CD4-positive, alpha-beta memory T cell (primary cell): Measurements from ENCODE around the gene FAM20C. TPM values are rescaled to one million over a fixed set of nuclear protein-coding genes. Genes with fewer than 3 reads are reported as not detected.

Source experiments
- CTCF ChIA-PET: fragments of 350-600 bp; sonication (Branson Sonifier 250); formaldehyde crosslinking; loops from one replicate; lab custom pipeline; 2021; ENCODE audit warnings: inconsistent platforms; ENCODE audit not compliant: partially characterized antibody; lab: Charles Lee
- POLR2A ChIA-PET: fragments of 350-600 bp; sonication (Branson Sonifier 250); formaldehyde crosslinking; loops from one replicate; lab custom pipeline; 2021; ENCODE audit not compliant: partially characterized antibody; lab: Charles Lee
- DNase-seq, 5 donors: peaks; one replicate each; pipeline versions ENCODE4 v3.0.0 to v3.0.0-alpha.2; 2020 to 2022; ENCODE audit warnings: mixed read lengths in 1 of 5
- H3K27ac ChIP-seq: one replicate; pipeline ENCODE4 v1.7.0; 2013; ENCODE audit warnings: low read depth, low read length
- H3K27me3 ChIP-seq: 2 replicates; pipeline ENCODE4 v1.7.0; 2013; ENCODE audit warnings: mild to moderate bottlenecking, low read length, moderate library complexity; ENCODE audit not compliant: insufficient read depth
- H3K36me3 ChIP-seq: 2 replicates; pipeline ENCODE4 v1.7.0; 2013; ENCODE audit warnings: mild to moderate bottlenecking, low read length, moderate library complexity; ENCODE audit not compliant: insufficient read depth
- H3K4me1 ChIP-seq: 2 replicates; pipeline ENCODE4 v1.7.0; 2013; ENCODE audit warnings: mild to moderate bottlenecking, low read length, moderate library complexity; ENCODE audit not compliant: insufficient read depth
- H3K4me3 ChIP-seq, 2 donors: one replicate each; pipeline ENCODE4 v1.7.0; 2013; ENCODE audit warnings: low read length in 2 of 2, mild to moderate bottlenecking in 1 of 2
- H3K9me3 ChIP-seq, 2 donors: one replicate each; pipeline ENCODE4 v1.7.0; 2013; ENCODE audit warnings: low read length in 2 of 2, control low read depth in 1 of 2; ENCODE audit not compliant: control insufficient read depth in 1 of 2
- H3K27ac Mint-ChIP-seq, 7 donors: one replicate each; pipeline ENCODE4 v1.8.0; 2020 to 2021; ENCODE audit warnings: mixed read lengths in 7 of 7, mild to moderate bottlenecking in 6 of 7, inconsistent platforms in 3 of 7, moderate library complexity in 3 of 7
- H3K27me3 Mint-ChIP-seq, 2 donors: one replicate each; pipeline ENCODE4 v1.8.0; 2020 to 2021; ENCODE audit warnings: mixed read lengths in 2 of 2
- H3K36me3 Mint-ChIP-seq, 2 donors: one replicate each; pipeline ENCODE4 v1.8.0; 2020 to 2021; ENCODE audit warnings: mixed read lengths in 2 of 2, inconsistent platforms in 1 of 2, mild to moderate bottlenecking in 1 of 2
- H3K4me1 Mint-ChIP-seq, 4 donors: one replicate each; pipeline ENCODE4 v1.8.0; 2020 to 2021; ENCODE audit warnings: mixed read lengths in 4 of 4, mild to moderate bottlenecking in 1 of 4
- H3K4me3 Mint-ChIP-seq, 8 donors: one replicate each; pipeline ENCODE4 v1.8.0; 2020 to 2021; ENCODE audit warnings: mixed read lengths in 8 of 8, mild to moderate bottlenecking in 7 of 8, moderate library complexity in 6 of 8, inconsistent platforms in 3 of 8
- H3K9me3 Mint-ChIP-seq, 8 donors: one replicate each; pipeline ENCODE4 v1.8.0; 2020 to 2021; ENCODE audit warnings: mixed read lengths in 8 of 8, mild to moderate bottlenecking in 5 of 8, inconsistent platforms in 3 of 8, moderate library complexity in 1 of 8
- intact Hi-C: fragments of 100-400 bp; cut with micrococcal nuclease; formaldehyde crosslinking; loops from one replicate; pipeline ENCODE4 v1.15.1; 2023
- polyA plus RNA-seq, 2 donors: library from polyadenylated mRNA; unstranded; fragments of 300-500 nt; fragmentation: Illumina TruSeq; gene quantifications; one replicate each; pipeline ENCODE4 v1.2.3, GENCODE V29; 2021
- total RNA-seq, 2 experiments: library from RNA; stranded (reverse); gene quantifications; one replicate each; pipeline ENCODE4 v1.2.3, GENCODE V29; 2021

The FAM20C gene
- total and polyA plus RNA-seq, 4 experiments from 2014 or later = 4.7 to 7.8 TPM; not detected in 2

DNA sequence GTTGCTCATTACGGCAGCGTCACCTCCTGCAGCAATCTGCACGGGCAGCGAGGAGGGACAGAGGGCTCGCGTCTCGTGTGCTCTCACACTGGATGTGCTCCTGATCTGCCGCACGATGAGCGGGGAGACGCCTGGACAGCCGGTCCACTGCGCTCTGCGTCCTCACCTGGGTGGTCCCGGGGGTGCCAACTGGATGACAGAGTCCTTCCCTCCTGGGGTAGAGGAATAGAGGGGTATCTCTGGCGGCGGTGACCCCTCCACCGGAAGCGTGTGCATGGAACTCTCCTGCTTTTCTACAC lies 3.4 kb downstream of the FAM20C start:
- no peaks in the 10 kb centered on the region for H3K9me3 Mint-ChIP-seq
- H3K4me3 Mint-ChIP-seq = peak overlapping the region in 1 of 8 donors; percentile 73
- H3K36me3 ChIP-seq = no peaks in the 10 kb centered on the region
- peaks cover 6% of the 10 kb centered on the region for H3K27me3 ChIP-seq
- no peak overlapping the region for H3K27ac Mint-ChIP-seq
- H3K4me3 ChIP-seq = no peak overlapping the region
- no peaks in the 10 kb centered on the region for H3K9me3 ChIP-seq
- H3K27me3 Mint-ChIP-seq = peaks cover 27 to 31% of the 10 kb centered on the region in 2 donors
- no peak for DNase-seq
- no peaks in the 10 kb centered on the region for H3K36me3 Mint-ChIP-seq
- POLR2A ChIA-PET = no interaction called here
- H3K4me1 Mint-ChIP-seq = peaks cover 3 to 5% (median 4%) of the 10 kb centered on the region in 4 donors
- H3K27ac ChIP-seq = no peak overlapping the region
- intact Hi-C loops = no loop called here
- CTCF ChIA-PET = no interaction called here
- peaks cover 6% of the 10 kb centered on the region for H3K4me1 ChIP-seq

DNA sequence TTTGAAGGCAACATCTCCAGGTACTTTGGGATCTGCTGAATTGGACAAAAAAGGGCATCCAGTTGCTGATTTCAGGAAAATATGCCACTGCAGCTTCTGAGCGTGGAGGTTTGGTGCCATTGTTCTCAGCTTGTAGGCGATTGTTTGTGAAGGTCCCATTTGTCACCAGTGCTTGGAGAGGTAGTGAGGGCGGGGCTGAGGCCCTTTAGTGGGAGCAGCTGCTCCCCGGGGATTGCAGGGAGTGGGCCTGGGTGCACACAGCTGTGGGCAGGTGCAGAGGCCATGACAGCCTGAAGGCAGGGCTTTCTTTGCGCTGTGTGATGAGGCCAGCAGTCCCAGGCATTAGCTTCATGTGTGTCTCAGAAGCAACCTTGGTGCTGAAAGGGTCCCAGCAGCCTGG lies 3.9 kb downstream of the FAM20C start:
- Mint-ChIP-seq H3K4me3 (no peak overlapping the region), H3K9me3 (no peaks in the 10 kb centered on the region), H3K36me3 (no peaks in the 10 kb centered on the region), H3K4me1 (peaks cover 3 to 5% (median 4%) of the 10 kb centered on the region in 4 donors), H3K27me3 (peaks cover 22 to 27% of the 10 kb centered on the region in 2 donors), H3K27ac (no peak overlapping the region)
- CTCF ChIA-PET = no interaction called here
- H3K4me1 ChIP-seq = peaks cover 4% of the 10 kb centered on the region
- H3K36me3 ChIP-seq = no peaks in the 10 kb centered on the region
- no peak overlapping the region for H3K4me3 ChIP-seq
- POLR2A ChIA-PET = no interaction called here
- H3K27me3 ChIP-seq = peaks cover 2% of the 10 kb centered on the region
- intact Hi-C loops = no loop called here
- H3K9me3 ChIP-seq = no peaks in the 10 kb centered on the region
- H3K27ac ChIP-seq = no peak overlapping the region
- DNase-seq = no peak

DNA sequence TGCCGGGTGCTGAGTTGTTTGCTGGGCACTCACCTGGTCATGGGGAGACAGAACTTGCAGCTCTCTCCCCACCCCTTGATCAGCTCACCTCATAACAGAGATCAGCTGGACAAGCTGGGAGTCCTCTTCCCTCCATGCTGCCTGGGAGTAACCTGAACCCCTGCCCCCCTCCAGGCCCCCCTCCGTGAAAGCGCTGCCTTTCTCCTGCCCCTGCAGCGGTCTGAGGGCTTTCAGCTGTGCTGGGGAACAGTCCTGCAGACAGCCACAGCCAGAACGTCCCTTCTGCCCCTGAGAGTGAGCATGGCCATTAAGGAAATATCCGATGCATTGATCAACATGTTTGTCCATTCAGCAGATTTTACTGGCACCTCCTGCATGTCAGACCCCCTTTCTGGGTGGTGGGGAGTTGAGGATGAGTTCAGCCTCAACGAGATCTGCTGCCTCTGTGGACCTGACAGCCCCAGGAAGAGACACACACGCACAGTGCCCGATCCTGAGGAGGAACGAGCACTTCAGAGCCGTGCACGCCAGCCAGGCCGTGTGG lies 4.5 kb downstream of the FAM20C start:
- ChIA-PET CTCF (no interaction called here), POLR2A (no interaction called here)
- Mint-ChIP-seq H3K4me3 (no peak overlapping the region), H3K27me3 (peaks cover 20 to 23% of the 10 kb centered on the region in 2 donors), H3K4me1 (no peaks in the 10 kb centered on the region), H3K36me3 (no peaks in the 10 kb centered on the region), H3K27ac (no peak overlapping the region), H3K9me3 (no peaks in the 10 kb centered on the region)
- H3K27ac ChIP-seq = no peak overlapping the region
- no peaks in the 10 kb centered on the region for H3K9me3 ChIP-seq
- no peak overlapping the region for H3K4me3 ChIP-seq
- DNase-seq = no peak
- no peaks in the 10 kb centered on the region for H3K27me3 ChIP-seq
- intact Hi-C loops = no loop called here
- H3K4me1 ChIP-seq = no peaks in the 10 kb centered on the region
- H3K36me3 ChIP-seq = no peaks in the 10 kb centered on the region

- Histone ChIP-seq H3K27me3 (no peaks in the 10 kb centered on the region), H3K36me3 (no peaks in the 10 kb centered on the region), H3K27ac (no peak overlapping the region), H3K9me3 (no peaks in the 10 kb centered on the region), H3K4me1 (no peaks in the 10 kb centered on the region), H3K4me3 (no peak overlapping the region)
- intact Hi-C loops = no loop called here
- Mint-ChIP-seq H3K4me1 (no peaks in the 10 kb centered on the region), H3K27me3 (peaks cover 20 to 23% of the 10 kb centered on the region in 2 donors), H3K36me3 (no peaks in the 10 kb centered on the region), H3K9me3 (no peaks in the 10 kb centered on the region), H3K4me3 (no peak overlapping the region), H3K27ac (no peak overlapping the region)
- ChIA-PET CTCF (no interaction called here), POLR2A (no interaction called here)
- DNase-seq = no peak
Measured at GRCh38 chr7:197413-198335, 5.3 kb downstream of the FAM20C start.

DNA sequence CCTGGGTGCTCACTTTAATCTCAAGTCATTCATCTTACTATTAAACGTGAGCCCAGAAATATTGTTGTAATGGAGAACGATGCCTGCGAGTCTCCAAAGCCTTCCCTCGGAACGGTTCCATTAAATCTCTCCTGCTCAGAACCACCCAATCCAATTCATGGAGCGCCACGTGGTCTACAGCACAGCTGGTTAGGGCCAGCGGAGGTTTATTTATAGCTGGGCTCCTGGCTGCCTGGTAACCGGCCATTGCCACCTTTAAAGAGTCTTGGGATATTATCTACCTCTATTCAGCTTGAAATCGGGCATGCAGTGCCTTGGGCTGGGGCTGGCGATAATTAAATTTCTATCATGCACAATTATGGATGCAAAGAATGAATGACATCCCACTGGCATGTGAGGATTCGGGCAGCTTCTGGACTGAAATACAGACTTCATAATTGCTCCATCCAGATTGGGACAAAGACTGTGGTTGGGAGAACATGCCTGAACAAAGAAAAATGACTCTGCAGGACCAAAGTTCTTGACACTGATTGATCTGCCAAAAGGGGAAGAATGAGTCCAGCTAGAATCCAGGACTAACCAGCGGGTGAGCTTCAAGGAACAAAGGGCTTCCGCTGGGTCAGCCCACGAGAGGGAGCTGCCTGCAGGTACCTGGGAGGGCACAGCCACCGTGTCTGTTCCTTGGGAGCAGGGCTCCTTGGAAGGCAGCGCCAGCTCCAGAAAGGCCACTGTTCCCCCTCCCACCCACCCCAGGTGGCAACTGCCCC lies 7.3 kb downstream of the FAM20C start:
- no peaks in the 10 kb centered on the region for H3K4me1 ChIP-seq
- CTCF ChIA-PET = no interaction called here
- Mint-ChIP-seq H3K27me3 (peaks cover 14 to 17% of the 10 kb centered on the region in 2 donors), H3K27ac (no peak overlapping the region), H3K9me3 (peaks cover 0 to 1% (median 0%) of the 10 kb centered on the region in 8 donors), H3K36me3 (no peaks in the 10 kb centered on the region), H3K4me3 (no peak overlapping the region), H3K4me1 (no peaks in the 10 kb centered on the region)
- no peaks in the 10 kb centered on the region for H3K9me3 ChIP-seq
- intact Hi-C loops = no loop called here
- POLR2A ChIA-PET = no interaction called here
- H3K27me3 ChIP-seq = no peaks in the 10 kb centered on the region
- no peaks in the 10 kb centered on the region for H3K36me3 ChIP-seq
- H3K27ac ChIP-seq = no peak overlapping the region
- no peak for DNase-seq
- no peak overlapping the region for H3K4me3 ChIP-seq

DNA sequence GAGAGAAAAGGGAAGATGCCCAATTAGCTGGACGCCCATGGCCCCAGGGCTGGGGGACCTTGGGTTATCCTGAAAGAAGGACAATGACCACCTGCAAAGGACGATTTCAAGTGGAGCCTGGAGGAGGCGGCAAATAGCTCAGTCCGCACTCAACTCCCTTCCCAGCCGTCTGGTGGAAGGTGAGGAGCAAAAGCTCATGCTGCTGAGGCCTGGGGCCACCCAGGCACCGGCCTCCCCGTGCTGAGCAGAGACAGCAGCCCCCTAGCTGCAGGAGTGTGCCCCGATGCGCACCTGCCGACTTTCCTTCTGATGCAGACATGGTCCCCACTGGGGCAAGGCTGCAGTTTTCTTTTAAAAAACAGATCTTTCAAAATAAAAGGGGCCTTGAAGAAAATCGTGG lies 7.9 kb downstream of the FAM20C start:
- Histone ChIP-seq H3K27me3 (no peaks in the 10 kb centered on the region), H3K4me3 (no peak overlapping the region), H3K36me3 (no peaks in the 10 kb centered on the region), H3K4me1 (no peaks in the 10 kb centered on the region), H3K27ac (no peak overlapping the region), H3K9me3 (no peaks in the 10 kb centered on the region)
- H3K27me3 Mint-ChIP-seq = peaks cover 9 to 13% of the 10 kb centered on the region in 2 donors
- H3K4me3 Mint-ChIP-seq = no peak overlapping the region
- no peaks in the 10 kb centered on the region for H3K36me3 Mint-ChIP-seq
- no peaks in the 10 kb centered on the region for H3K4me1 Mint-ChIP-seq
- intact Hi-C loops = no loop called here
- no peak overlapping the region for H3K27ac Mint-ChIP-seq
- peaks cover 0 to 1% (median 0%) of the 10 kb centered on the region in 8 donors for H3K9me3 Mint-ChIP-seq
- DNase-seq = no peak
- POLR2A ChIA-PET = no interaction called here
- CTCF ChIA-PET = no interaction called here

DNA sequence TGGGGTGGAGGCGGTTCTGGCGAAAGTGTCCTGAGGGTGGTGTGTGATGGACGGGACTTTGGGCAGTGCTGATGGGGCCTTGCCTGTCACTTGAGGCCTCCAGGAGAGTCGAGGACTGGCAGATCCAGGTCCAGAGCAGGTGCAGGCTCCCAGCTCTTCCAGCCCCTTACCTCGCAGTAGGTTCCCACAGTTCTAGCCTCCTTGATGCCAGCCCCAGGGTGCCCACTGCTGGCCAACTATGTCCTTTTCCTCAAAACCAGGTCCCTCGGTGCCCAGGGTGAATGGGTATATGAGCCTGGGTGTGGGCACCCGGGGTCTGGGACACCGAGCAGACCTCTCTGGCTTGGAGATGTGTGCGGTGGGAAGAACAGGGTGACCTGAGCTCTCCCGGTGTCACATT lies 8.3 kb downstream of the FAM20C start:
- intact Hi-C loops = no loop called here
- H3K4me1 ChIP-seq = no peaks in the 10 kb centered on the region
- Mint-ChIP-seq H3K4me1 (no peaks in the 10 kb centered on the region), H3K27ac (no peak overlapping the region), H3K36me3 (no peaks in the 10 kb centered on the region), H3K4me3 (no peak overlapping the region), H3K9me3 (peaks cover 0 to 1% (median 0%) of the 10 kb centered on the region in 8 donors), H3K27me3 (peaks cover 9 to 10% of the 10 kb centered on the region in 2 donors)
- H3K36me3 ChIP-seq = no peaks in the 10 kb centered on the region
- no peak overlapping the region for H3K27ac ChIP-seq
- no peak for DNase-seq
- CTCF ChIA-PET = no interaction called here
- H3K9me3 ChIP-seq = no peaks in the 10 kb centered on the region
- POLR2A ChIA-PET = no interaction called here
- no peak overlapping the region for H3K4me3 ChIP-seq
- H3K27me3 ChIP-seq = no peaks in the 10 kb centered on the region
